ENCODE results near the gene SAP30. TPM values are rescaled to one million over a fixed set of nuclear protein-coding genes. Genes with fewer than 3 reads are reported as not detected.

The SAP30 gene, protein sequence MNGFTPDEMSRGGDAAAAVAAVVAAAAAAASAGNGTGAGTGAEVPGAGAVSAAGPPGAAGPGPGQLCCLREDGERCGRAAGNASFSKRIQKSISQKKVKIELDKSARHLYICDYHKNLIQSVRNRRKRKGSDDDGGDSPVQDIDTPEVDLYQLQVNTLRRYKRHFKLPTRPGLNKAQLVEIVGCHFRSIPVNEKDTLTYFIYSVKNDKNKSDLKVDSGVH
- total RNA-seq = 8.4 TPM
- 10 to 100 TPM in 2 of 4 donors, 1 to 10 TPM in 2; 6.0 to 16.7 (median 9.3) TPM for polyA plus RNA-seq

DNA sequence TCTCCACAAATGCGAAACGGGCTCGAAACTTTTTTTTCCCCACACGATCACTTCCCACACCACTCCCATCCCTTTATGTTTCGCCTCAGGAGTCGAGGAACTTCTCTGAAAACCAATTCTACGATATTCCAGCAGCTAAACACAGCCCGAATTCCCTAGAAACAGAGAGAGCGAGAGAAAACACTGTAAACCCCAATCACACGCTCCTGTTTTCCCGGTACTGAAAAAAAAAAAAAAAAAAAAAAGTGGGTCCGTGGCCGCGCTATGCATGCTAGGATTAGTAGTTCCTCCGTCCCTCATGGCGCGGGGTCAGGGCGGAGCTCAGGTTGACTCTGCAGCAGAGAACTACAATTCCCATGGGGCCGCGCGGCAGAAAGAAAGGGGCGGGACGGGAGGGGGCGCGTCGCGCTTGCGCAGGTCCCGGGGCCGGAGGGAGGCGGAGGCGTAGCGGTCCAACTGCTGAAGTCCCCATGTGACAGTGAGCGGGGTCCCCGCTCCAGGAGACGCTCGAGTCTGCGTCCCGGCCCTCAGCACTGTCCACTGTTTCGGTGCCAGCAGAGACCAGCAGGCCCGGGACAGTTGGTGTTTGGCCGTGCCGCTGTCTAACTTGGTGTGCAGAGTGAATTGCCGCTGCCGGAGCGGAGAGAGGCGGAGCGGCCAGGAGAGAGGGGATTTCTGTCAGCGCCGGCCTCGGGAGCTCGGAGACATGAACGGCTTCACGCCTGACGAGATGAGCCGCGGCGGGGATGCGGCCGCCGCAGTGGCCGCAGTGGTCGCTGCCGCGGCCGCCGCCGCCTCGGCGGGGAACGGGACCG, at the start of gene SAP30:
SAP30 (plus strand) TSS at position 478 of the 815 bp plus-strand sequence; CDS start at position 707, 229 bp downstream.
- peak; percentile 88 to 90 for ATAC-seq (ENCODE audit: low read depth in 2 of 2)
- no peaks in the 10 kb centered on the region for H3K9me3 ChIP-seq (ENCODE audit: control insufficient read depth in 2 of 2, low read length in 2 of 2)
- H3K4me3 Mint-ChIP-seq = peak within 1 kb of the TSS; percentile 96 to 99 (median 98)
- H3K27ac ChIP-seq (ENCODE audit: insufficient read depth, low read length, poor library complexity, severe bottlenecking) = peak within 1 kb of the TSS; percentile 90
- H3K9me3 Mint-ChIP-seq = no peaks in the 10 kb centered on the region
- H3K4me1 ChIP-seq (ENCODE audit: control insufficient read depth, insufficient read depth, low read length, poor library complexity, severe bottlenecking) = peaks cover 39% of the 10 kb centered on the region
- no peaks in the 10 kb centered on the region for H3K27me3 ChIP-seq (ENCODE audit: control insufficient read depth, insufficient read depth, low read length)
- H3K27ac Mint-ChIP-seq = peak within 1 kb of the TSS; percentile 94 to 98 (median 97)
- no peaks in the 10 kb centered on the region for H3K36me3 Mint-ChIP-seq
- peaks cover 21 to 51% (median 27%) of the 10 kb centered on the region in 4 donors for H3K4me1 Mint-ChIP-seq
- H3K4me3 ChIP-seq (ENCODE audit: low read depth, low read length) = peak within 1 kb of the TSS; percentile 100
- no peaks in the 10 kb centered on the region for H3K36me3 ChIP-seq (ENCODE audit: control insufficient read depth, insufficient read depth, low read length)
- peak; percentile 94 to 99 (median 95) for DNase-seq
- H3K27me3 Mint-ChIP-seq = peaks cover 5% of the 10 kb centered on the region

DNA sequence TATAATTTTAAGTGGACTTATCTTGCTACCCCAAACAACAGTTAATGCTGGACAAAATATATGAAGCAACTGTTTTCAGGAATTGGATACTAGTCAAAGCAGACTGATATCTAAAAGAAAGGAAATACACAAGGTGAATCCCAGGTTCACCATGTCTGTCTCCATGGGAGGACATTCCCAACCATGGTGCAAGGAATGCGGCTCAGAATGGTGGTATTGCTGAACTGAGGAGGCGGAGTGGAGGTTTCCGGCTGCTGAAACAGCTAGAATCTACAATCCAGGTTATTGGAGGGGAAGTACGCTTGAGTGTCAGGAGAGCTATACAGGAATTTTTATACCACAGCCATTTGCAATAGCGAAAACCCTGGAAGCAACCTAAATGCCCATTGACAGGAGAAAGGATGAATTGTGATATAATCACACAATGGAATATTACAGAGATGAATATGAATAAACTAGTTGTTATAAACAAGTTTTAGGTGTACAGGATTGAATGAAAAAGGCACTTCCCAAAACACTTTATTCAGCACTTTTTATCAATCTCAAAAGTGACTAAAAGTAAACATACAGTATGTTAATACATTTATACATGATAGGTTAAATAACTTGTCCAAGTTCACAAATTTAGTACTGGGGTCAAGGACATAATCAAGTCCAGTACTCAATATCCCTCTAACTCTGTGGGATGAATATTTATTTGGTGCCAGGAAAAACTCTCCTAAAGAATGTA, 45.6 kb upstream of the SAP30 start:
- no peak overlapping the region for H3K27ac Mint-ChIP-seq
- no peaks in the 10 kb centered on the region for H3K9me3 ChIP-seq (ENCODE audit: control insufficient read depth in 2 of 2, low read length in 2 of 2)
- H3K27ac ChIP-seq (ENCODE audit: insufficient read depth, low read length, poor library complexity, severe bottlenecking) = no peak overlapping the region

DNA sequence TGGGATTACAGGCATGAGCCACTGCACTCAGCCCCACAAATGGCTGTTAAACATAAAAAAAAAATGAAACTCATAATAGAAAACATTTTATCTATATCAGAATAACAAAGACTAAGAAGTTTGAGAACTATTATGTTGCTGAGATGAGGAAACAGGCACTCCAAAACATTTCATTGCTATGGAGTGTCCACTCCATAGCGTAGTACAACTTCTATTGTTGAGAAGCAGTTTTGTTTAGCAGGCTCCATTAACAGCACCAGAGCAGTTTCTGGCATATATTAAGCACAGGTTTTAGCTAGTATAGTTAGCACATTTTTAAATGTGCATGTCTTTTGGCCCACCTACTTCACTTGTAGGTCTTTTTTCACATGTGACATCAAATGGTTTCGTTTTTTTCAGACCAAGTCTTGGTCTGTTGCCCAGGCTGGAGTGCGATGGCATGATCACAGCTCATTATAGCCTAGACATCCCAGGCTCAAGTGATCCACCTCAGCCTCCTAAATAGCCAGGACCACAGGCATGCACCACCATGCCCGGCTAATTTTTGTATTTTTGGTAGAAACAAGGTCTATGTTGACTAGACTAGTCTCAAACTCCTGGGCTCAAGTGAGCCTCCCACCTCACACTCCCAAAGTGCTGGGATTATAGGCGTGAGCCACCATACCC, 42.4 kb upstream of the SAP30 start:
- no peaks in the 10 kb centered on the region for H3K9me3 ChIP-seq (ENCODE audit: control insufficient read depth in 2 of 2, low read length in 2 of 2)

More for the DNA sequence above, 45.6 kb upstream of the SAP30 start:
- ATAC-seq (ENCODE audit: low read depth in 2 of 2) = no peak
- peaks cover 11% of the 10 kb centered on the region for H3K36me3 Mint-ChIP-seq
- H3K9me3 Mint-ChIP-seq = no peaks in the 10 kb centered on the region
- no peak overlapping the region for H3K4me3 Mint-ChIP-seq
- peaks cover 35% of the 10 kb centered on the region for H3K36me3 ChIP-seq (ENCODE audit: control insufficient read depth, insufficient read depth, low read length)
- no peak overlapping the region for H3K4me3 ChIP-seq (ENCODE audit: low read depth, low read length)
- no peak for DNase-seq
- H3K4me1 Mint-ChIP-seq = peaks cover 2 to 18% (median 4%) of the 10 kb centered on the region in 4 donors
- no peaks in the 10 kb centered on the region for H3K27me3 ChIP-seq (ENCODE audit: control insufficient read depth, insufficient read depth, low read length)
- H3K27me3 Mint-ChIP-seq = no peaks in the 10 kb centered on the region
- no peaks in the 10 kb centered on the region for H3K4me1 ChIP-seq (ENCODE audit: control insufficient read depth, insufficient read depth, low read length, poor library complexity, severe bottlenecking)

GRCh38 chr4:173330590-173330989, 40.2 kb upstream of the SAP30 start:
- no peaks in the 10 kb centered on the region for H3K27me3 ChIP-seq (ENCODE audit: control insufficient read depth, insufficient read depth, low read length)
- H3K27ac Mint-ChIP-seq = no peak overlapping the region

More for the DNA sequence above, 42.4 kb upstream of the SAP30 start:
- peaks cover 23% of the 10 kb centered on the region for H3K4me1 ChIP-seq (ENCODE audit: control insufficient read depth, insufficient read depth, low read length, poor library complexity, severe bottlenecking)
- H3K27me3 ChIP-seq (ENCODE audit: control insufficient read depth, insufficient read depth, low read length) = no peaks in the 10 kb centered on the region
- ATAC-seq (ENCODE audit: low read depth in 2 of 2) (no peak), DNase-seq (no peak)
- Mint-ChIP-seq H3K4me3 (no peak overlapping the region), H3K36me3 (peaks cover 21% of the 10 kb centered on the region), H3K27ac (no peak overlapping the region), H3K4me1 (peaks cover 14 to 37% (median 22%) of the 10 kb centered on the region in 4 donors), H3K27me3 (no peaks in the 10 kb centered on the region), H3K9me3 (no peaks in the 10 kb centered on the region)
- H3K36me3 ChIP-seq (ENCODE audit: control insufficient read depth, insufficient read depth, low read length) = peaks cover 39% of the 10 kb centered on the region
- H3K4me3 ChIP-seq (ENCODE audit: low read depth, low read length) = no peak overlapping the region
- no peak overlapping the region for H3K27ac ChIP-seq (ENCODE audit: insufficient read depth, low read length, poor library complexity, severe bottlenecking)

GRCh38 chr4:173332021-173332487, 38.7 kb upstream of the SAP30 start:
- no peaks in the 10 kb centered on the region for H3K9me3 Mint-ChIP-seq

More at GRCh38 chr4:173330590-173330989, 40.2 kb upstream of the SAP30 start:
- no peak for ATAC-seq (ENCODE audit: low read depth in 2 of 2)
- Mint-ChIP-seq H3K4me3 (peak overlapping the region in 1 of 4 donors; percentile 29), H3K27me3 (peaks cover 5% of the 10 kb centered on the region), H3K36me3 (peaks cover 21% of the 10 kb centered on the region), H3K9me3 (no peaks in the 10 kb centered on the region), H3K4me1 (peaks cover 14 to 47% (median 28%) of the 10 kb centered on the region in 4 donors)
- no peaks in the 10 kb centered on the region for H3K9me3 ChIP-seq (ENCODE audit: control insufficient read depth in 2 of 2, low read length in 2 of 2)
- H3K4me1 ChIP-seq (ENCODE audit: control insufficient read depth, insufficient read depth, low read length, poor library complexity, severe bottlenecking) = peaks cover 31% of the 10 kb centered on the region
- DNase-seq = no peak
- H3K4me3 ChIP-seq (ENCODE audit: low read depth, low read length) = no peak overlapping the region
- peaks cover 36% of the 10 kb centered on the region for H3K36me3 ChIP-seq (ENCODE audit: control insufficient read depth, insufficient read depth, low read length)
- no peak overlapping the region for H3K27ac ChIP-seq (ENCODE audit: insufficient read depth, low read length, poor library complexity, severe bottlenecking)

DNA sequence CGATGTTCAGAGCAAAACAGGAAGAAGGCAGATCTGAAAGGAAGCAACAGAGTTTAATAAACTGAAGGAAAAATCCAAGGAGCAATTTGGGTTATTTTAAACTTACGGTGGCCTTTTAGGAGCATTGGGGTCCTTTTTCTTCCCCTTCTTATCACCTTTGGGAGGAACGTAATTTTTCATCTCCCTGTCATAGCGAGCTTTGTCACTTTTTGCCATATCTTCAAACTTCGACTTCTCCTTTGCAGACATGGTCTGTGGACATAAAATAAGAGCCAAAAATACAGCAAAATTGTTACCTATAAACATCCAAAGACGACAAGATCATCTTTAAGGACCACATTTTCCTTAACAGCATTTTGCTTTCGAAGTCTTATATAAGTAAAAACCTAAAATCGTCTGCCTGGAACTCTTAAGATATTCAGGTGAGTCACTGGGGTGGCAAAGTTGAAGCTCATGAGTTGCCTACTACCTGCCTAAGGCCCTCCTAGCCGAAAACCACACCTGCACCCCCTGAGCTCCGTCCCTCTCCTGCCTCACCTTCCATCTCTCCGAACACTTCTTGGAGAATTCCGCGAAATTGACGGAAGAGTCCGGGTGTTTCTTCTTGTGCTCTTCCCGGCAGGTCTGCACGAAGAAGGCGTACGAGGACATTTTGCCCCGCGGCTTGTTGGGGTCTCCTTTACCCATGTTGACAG, 37.6 kb upstream of the SAP30 start:
- DNase-seq = peak in 1 of 3 donors; percentile 56
- Mint-ChIP-seq H3K4me3 (peak overlapping the region; percentile 94 to 100 (median 98)), H3K9me3 (no peaks in the 10 kb centered on the region), H3K27me3 (peaks cover 5% of the 10 kb centered on the region), H3K36me3 (peaks cover 17% of the 10 kb centered on the region), H3K27ac (peak overlapping the region; percentile 97 to 100 (median 98)), H3K4me1 (peaks cover 12 to 44% (median 30%) of the 10 kb centered on the region in 4 donors)
- ATAC-seq (ENCODE audit: low read depth in 2 of 2) = no peak
- Histone ChIP-seq H3K9me3 (ENCODE audit: control insufficient read depth in 2 of 2, low read length in 2 of 2) (no peaks in the 10 kb centered on the region), H3K27ac (ENCODE audit: insufficient read depth, low read length, poor library complexity, severe bottlenecking) (peak overlapping the region; percentile 97), H3K4me1 (ENCODE audit: control insufficient read depth, insufficient read depth, low read length, poor library complexity, severe bottlenecking) (peaks cover 31% of the 10 kb centered on the region), H3K27me3 (ENCODE audit: control insufficient read depth, insufficient read depth, low read length) (no peaks in the 10 kb centered on the region), H3K36me3 (ENCODE audit: control insufficient read depth, insufficient read depth, low read length) (peaks cover 29% of the 10 kb centered on the region), H3K4me3 (ENCODE audit: low read depth, low read length) (peak overlapping the region; percentile 87)

More at GRCh38 chr4:173332021-173332487, 38.7 kb upstream of the SAP30 start:
- H3K4me1 ChIP-seq (ENCODE audit: control insufficient read depth, insufficient read depth, low read length, poor library complexity, severe bottlenecking) = peaks cover 31% of the 10 kb centered on the region
- peak in 1 of 3 donors; percentile 52 for DNase-seq
- H3K27ac ChIP-seq (ENCODE audit: insufficient read depth, low read length, poor library complexity, severe bottlenecking) = peak overlapping the region; percentile 97
- Mint-ChIP-seq H3K27me3 (peaks cover 5% of the 10 kb centered on the region), H3K4me1 (peaks cover 17 to 51% (median 29%) of the 10 kb centered on the region in 4 donors), H3K4me3 (peak overlapping the region; percentile 94 to 100 (median 98)), H3K27ac (peak overlapping the region; percentile 50 to 98 (median 88)), H3K36me3 (peaks cover 18% of the 10 kb centered on the region)
- no peak for ATAC-seq (ENCODE audit: low read depth in 2 of 2)
- no peaks in the 10 kb centered on the region for H3K9me3 ChIP-seq (ENCODE audit: control insufficient read depth in 2 of 2, low read length in 2 of 2)
- peak overlapping the region; percentile 87 for H3K4me3 ChIP-seq (ENCODE audit: low read depth, low read length)
- H3K27me3 ChIP-seq (ENCODE audit: control insufficient read depth, insufficient read depth, low read length) = no peaks in the 10 kb centered on the region
- peaks cover 29% of the 10 kb centered on the region for H3K36me3 ChIP-seq (ENCODE audit: control insufficient read depth, insufficient read depth, low read length)
